NCI-H1930 (cell line): ENCODE results near the gene TMEM51.

Source experiments
- DNase-seq, 2 experiments: peaks; one replicate each; lab custom pipeline; 2025; lab: John Stamatoyannopoulos, UW

Gene TMEM51

DNA sequence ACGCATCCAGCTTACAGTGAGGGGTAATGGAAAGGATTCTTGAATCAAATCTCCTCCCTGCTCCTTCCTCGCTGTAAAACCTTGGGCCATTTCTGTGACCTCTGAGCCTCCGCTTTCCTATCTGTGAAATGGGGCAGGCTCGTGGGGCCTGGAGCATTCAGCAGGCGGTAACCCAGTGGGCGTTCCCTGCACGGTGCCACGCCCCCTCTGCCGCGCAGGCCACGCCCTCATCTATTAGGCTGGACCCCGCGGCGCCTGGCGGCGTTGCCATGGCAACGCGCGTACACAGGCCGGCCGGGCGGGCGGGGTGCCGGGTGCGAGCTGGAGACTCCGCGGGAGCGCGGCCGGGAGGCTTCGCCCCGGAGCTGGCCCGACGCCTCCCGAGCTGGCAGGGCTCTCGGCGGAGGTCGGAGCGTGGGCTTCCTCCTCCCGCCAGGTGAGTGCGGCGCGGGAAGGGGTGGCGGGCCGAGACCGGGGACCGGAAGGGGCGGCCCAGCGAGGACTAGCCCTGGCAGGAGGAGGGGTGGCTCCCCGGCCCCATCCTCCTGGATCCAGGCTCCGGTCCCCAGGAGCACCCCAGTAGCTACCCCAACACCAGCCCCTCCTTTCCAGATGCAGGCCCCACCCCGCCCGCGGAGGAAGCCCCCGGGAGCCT is 93.5 kb downstream of the TMEM51 start, which contains the start of gene FHAD1:
Gene FHAD1, plus strand, starts transcription at position 264 of the 655 bp plus-strand sequence. CDS start 4,562 bp downstream, outside the sequence.
- DNase-seq: peak; percentile 65 to 74

DNA sequence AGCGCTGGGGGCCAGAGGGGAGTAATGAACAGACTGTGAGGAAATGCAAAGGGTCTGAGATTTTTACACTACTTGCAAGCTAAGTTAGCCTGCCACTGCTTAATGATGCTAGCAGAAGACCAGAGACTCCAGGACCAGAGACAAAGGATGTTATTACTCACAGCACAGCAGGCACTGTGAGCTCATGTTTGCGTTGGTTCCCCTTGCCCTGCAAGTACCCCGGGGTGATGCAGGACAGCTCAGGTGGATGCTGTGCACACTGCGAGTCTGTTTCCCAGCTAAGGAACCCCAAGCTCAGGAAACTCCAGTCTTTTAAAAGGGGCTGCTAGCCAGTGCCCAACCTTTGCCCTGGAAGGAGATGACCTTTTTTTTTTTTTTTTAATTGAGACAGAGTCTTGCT is 94.7 kb downstream of the TMEM51 start:
- no peak for DNase-seq

DNA sequence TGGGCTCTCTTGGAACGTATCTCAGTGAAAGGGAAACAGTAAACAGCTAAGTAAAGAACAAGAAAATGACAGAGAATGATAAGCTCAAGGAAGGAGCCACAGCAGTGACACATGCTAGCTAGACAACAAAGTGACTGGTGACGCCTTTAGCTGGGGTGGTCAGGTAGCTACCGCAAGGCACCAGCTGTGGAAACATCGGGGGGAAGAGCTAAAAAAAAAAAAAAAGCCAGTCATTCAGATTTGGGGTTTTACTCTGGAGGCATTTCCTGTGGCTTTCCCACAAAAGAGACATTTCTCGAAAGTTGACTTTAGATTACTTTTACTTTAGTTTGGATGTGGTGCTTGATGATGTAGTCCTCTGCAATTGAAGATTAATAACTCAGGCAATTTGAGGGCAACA is 95.5 kb downstream of the TMEM51 start:
- no peak for DNase-seq

DNA sequence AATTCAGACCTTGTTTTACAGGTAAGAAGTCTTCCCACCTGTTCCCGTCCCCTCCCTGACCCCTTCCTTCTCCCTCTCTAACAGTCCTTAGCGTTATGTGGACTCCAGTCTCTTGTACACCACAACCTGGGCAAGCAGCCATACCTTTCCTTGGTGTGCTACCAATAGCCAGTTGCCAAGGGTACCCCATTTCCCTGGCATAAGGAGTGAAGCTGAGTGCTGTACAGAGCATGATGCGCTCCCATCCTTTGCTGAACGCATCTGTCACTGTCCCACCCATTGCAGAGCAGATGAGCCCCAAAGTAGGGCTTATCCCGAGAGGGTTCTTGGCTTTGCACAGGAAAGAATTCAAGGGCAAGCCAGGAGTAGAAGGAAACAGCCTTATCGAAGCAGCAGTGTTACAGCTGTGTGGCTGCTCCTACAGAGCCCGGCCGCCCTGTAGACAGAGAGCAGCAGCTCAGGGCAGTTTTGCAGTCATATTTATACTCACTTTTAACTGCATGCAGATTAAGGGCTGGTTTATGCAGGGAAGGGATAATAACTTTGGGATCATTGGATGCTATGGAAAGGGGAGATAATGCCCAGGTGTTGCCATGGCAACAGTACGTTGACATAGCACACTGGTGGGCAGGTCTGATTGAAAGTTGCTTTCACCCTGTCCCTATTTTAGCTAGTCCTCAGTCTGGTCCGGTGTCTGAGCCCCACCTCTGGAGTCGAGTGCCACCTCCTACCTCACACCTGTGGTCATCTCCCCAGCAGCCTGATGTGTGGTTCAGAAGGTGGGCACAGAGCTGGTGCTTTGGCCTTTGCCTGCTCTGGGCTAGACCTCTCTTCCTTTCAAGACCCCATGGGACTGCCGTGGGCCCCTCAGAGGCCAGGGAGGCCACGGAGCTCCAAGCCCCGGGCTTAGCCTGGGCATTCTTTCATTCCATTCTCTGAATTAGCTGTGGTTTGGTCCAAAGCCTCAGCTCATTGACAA is 98.6 kb downstream of the TMEM51 start:
- DNase-seq: no peak

DNA sequence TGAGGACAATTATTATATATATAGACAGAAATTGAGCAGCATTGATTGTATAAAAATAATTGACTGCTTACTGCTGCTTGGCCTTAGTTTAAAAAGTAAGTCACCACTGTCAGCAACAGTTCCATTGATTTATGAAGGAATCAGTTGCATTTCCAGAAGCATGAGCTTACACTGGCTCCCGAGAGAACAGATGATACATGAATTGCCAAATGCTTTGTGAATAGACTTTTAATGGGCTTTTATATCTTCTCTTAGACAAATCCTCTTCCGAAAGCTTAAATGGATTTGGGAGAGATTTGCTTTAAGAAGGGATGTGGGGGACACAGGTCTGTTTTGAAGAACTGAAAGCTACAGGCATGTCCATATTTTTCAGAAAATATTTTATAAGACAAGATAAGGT is 101.0 kb downstream of the TMEM51 start:
- DNase-seq: no peak

DNA sequence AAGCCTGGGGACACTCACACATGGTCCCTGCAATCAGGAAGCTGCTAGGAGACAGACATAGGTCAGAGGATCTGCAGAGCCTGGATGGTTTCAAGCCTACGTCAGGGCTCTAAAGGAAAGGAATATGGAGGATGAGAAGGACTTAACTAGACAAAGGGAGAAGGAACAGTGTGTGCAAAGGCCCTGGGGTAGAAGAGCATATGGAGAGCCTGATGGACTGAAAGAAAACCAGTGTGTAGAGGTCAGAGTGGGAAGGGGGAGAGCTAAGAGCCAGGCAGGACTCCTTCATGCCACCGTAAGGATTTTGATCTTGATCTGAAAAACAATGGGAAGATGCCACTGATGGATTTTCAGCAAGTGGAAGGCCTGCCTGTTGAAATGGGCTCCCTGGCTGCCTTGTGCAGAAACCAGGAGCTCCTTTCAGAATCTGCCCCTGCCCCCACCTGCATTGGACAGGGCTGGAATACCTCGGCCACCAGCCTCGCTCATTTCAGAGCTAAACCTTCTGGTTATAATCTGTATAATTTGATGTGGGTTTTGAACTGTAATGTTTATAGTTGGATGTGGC is 102.1 kb downstream of the TMEM51 start:
- no peak for DNase-seq

DNA sequence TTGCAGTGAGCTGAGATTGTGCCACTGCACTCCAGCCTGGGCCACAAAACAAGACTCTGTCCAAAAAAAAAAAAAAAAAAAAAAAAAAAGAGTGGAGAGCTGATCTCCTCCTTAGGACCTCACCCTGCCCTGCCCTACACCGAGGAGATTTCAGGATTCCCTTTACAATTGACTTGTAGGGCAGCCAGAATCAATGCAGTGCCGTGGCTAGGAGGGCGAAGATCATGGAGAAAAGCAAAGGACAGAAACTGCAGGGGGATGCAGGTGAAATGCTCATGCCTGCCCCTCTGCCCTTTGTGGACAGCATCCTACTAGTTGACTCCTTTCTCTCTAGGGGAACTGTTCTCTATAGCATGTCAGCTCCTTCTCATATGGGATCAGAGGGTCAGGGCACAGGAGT is 103.0 kb downstream of the TMEM51 start:
- DNase-seq: no peak

DNA sequence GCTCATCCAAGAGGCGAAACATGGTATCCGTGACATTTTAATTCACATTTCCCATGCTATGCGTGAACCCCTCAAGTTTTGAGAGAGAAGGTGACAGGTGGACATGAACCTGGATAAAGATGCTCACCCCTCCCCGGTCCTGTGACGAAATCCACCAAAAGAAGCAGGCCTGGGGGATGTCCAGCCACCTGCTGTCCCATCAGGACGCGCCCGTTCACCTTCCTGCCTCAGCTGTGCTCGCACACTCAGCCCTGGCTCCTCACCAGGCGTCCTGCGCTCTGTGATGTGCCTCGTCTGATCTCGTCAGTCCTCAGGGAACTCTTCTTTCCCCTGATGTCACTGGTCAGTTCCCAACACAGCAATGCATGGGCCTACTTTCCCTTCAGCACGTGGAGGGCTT is 103.8 kb downstream of the TMEM51 start:
- DNase-seq: no peak

DNA sequence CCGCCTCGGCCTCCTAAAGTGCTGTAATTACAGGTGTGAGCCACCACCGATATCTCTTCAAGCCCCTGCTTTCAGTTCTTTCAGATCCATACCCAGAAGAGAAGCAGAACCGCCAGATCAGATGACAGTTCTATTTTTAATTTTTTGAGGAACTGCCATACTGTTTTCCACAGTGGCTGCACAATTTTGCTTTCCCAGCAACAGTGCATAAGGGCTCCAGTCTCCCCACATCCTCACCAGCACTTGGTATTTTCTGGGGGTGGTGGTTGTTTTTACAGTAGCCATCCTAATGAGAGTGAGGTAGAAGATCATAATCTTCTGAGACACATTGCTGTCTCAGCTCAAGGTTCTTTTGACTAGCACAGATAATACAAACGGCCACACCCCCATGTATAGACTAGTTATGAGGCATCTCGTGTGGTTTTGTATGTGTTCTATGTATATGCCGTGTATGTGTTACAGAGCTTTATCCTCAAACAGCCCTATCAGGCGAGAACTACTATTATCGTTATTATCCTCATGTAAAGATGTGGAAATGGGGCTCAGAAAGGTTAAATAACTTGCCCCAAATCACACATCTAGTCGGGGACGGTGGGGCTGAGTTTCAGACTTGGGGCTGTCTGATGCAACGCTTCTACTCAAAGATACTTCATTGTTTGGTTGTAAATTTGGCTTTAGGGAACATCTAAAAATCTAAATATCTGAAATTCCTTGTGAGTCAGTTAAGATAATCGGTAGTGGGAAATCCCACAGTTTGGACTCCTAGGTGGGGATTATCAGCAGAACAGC is 105.5 kb downstream of the TMEM51 start:
- no peak for DNase-seq

DNA sequence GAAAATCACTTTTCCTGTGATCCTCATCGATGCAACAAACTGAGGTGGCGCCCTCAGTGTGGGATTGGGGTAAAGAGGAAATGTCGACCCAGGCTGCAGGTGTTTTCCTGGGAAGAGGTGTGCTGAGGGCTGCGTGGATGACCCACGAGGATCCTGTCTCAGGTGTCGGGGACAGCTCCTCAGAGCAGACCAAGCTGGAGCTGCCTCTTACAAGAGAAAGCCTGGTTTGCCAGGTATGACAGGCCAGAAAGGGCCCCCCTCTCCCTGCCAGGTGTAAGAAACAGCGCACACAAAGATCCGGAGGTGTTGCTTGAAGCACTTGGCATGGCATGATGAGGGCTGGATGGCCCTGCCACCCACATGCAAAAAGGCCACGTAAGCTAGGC is 106.1 kb downstream of the TMEM51 start:
- DNase-seq: no peak

DNA sequence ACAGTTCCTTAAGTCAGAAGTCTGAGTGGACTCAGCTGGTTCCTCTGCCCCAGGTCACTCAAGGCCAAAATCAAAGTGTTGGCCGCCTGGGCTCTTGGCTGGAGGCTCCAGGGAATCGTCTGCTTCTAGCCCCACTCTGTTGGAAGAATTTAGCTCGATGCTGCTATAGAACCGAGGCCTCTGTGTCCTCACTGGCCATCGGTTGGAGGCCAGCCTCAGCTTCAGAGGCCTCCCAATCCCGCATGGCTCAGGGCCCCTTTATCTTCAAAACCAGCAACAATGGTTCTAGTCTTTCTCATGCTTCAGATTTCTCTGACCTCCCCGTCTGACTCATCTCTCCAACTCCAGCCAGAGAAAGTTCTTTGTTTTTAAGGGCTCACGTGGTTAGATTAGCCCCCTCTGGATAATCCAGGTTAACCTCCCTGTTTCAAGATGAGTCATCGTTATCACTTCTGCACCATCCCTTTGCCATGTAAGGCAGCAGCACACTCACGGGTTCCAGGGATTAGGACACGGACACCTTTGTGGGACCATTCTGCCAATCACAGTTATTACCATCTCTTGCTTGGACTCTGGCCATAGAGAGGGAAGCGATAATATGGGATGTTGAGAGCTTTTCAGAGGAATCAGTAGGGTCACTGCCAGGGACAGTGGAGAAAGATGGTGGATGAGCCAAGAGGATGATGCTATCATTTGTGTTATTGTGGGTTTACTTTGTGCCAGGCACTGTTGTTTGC is 107.0 kb downstream of the TMEM51 start:
- DNase-seq: no peak

DNA sequence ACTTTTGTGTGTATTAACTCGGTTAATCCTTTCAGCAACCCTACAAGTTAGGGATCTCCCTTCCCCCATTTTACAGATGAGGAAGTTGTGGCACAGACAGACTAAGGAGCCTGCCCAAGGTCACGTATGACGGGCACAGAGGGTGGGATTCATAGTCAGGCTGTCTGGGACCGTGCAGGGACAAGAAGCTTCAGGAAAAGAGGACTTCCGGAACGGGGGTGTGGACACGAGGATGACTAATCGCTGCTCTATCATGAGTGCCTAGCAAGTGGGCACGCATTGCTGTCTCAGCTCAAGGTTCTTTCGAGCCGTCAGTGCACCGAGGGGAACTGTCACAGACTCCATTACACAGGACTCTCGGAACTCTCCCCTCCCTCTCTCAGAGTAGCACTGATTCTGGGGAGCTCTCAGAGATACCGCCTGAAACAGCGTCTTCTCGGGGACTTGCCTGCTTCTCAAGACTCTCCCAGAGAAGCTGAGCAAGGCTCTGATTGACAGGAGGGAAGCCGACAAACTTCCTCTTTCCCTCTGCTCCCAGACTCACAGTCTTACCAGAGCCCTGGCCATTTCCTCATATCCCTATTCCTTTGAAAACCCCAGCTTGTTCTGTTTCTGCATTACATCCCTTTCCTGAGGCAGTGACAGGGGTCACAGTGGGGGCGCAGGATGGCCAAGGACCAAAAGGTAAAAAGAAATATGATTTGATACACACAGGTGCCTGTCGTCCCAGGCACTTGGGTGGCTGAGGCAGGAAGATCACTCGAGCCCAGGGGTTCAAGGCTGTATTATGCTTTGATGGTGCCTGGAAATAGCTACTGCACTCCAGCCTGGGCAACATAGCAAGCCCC is 107.8 kb downstream of the TMEM51 start:
- DNase-seq: no peak

DNA sequence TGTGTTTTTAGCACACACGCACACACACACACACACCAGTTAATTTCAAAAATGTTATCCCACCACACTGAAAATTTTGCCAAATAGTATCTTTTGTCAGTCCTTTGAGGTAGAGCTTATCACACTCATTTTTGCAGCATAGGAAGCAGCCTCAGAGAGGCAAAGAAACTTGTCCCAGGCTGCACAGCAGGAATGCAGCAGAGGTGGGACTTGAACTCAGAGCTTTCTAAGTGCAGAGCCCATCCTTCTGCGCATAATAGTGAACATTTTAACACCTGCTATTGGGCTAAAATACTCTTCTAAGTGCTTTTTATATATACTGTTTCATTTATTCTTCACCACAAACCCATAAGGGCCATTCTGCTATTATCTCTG is 108.4 kb downstream of the TMEM51 start:
- no peak for DNase-seq

DNA sequence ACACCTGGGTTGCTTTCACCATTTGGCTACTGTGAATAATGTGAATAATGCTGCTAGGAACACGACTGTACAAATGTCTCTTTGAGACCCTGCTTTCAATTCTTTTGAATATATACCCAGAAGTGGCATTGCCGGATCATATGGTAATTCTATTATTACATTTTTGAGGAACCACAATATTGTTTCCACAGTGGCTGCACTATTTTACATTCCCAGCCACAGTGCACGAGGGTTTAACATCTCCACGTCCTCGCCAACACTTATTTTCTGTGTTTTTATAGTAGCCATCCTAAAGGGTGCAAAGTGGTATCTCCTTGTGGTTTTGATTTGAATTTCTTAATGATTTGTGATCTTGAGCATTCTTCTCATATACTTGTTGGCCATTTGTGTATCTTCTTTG is 109.2 kb downstream of the TMEM51 start:
- no peak for DNase-seq

DNA sequence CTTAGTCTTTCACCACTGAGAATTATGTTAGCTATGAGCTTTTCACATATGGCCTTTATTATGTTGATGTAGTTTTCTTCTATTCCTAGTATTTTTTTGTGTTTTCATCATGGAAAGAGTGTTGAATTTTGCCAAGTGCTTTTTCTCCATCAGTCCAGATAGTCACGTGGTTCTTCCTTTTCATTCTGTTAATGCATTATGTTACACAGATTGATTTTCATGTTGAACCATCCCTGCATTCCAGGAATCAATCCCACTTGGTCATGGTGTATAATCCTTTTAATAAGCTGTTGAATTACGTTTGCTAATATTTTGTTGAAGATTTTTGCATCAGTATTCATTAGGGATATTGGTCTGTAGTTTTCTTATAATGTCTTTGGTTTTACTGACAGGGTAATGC is 111.2 kb downstream of the TMEM51 start:
- no peak for DNase-seq
